Skeletal muscle satellite cell (primary cell): ENCODE measurements around the gene SP100.
"Not testable (repeated sequence)": the region's sequence is repeated elsewhere in the genome, so short reads cannot be mapped to it uniquely, and the experiment has no call there.

Experiments used
- H3K27me3 ChIP-seq: 2 replicates; pipeline ENCODE4 v1.7.0; 2013; ENCODE audit warnings: low read length; ENCODE audit not compliant: control insufficient read depth, insufficient read depth
- H3K36me3 ChIP-seq: 2 replicates; pipeline ENCODE4 v1.7.0; 2013; ENCODE audit warnings: mild to moderate bottlenecking, control low read depth, low read length; ENCODE audit not compliant: insufficient read depth
- H3K4me1 ChIP-seq: 2 replicates; pipeline ENCODE4 v1.7.0; 2013; ENCODE audit warnings: low read length; ENCODE audit not compliant: control insufficient read depth, insufficient read depth
- H3K4me2 ChIP-seq: 2 replicates; pipeline ENCODE4 v1.7.0; 2013; ENCODE audit warnings: mild to moderate bottlenecking, low read length
- H3K4me3 ChIP-seq: 2 replicates; pipeline ENCODE4 v1.7.0; 2013; ENCODE audit warnings: low read length
- H3K9ac ChIP-seq: 2 replicates; pipeline ENCODE4 v1.7.0; 2013; ENCODE audit warnings: mild to moderate bottlenecking, low read depth, low read length, moderate library complexity
- H3K9me3 ChIP-seq: replicated peaks from 2 replicates; pipeline ENCODE4 v1.7.0; 2013; ENCODE audit warnings: mild to moderate bottlenecking, control low read depth, low read length

SP100 gene

GRCh38 chr2:230422149-230422548, 6.1 kb downstream of the SP100 start:
- peaks cover 7% of the 10 kb centered on the region for H3K36me3 ChIP-seq
- H3K27me3 ChIP-seq, result no peaks in the 10 kb centered on the region
- peaks cover 24% of the 10 kb centered on the region for H3K4me1 ChIP-seq
- H3K9me3 ChIP-seq, result no peaks in the 10 kb centered on the region
- no peak overlapping the region for H3K4me2 ChIP-seq
- H3K4me3 ChIP-seq, result no peak overlapping the region
- no peak overlapping the region for H3K9ac ChIP-seq

GRCh38 chr2:230423851-230424458, 8.0 kb downstream of the SP100 start:
- Histone ChIP-seq H3K4me1 (peaks cover 12% of the 10 kb centered on the region), H3K9me3 (no peaks in the 10 kb centered on the region), H3K4me3 (no peak overlapping the region), H3K4me2 (no peak overlapping the region), H3K27me3 (no peaks in the 10 kb centered on the region), H3K9ac (no peak overlapping the region), H3K36me3 (peaks cover 8% of the 10 kb centered on the region)

GRCh38 chr2:230425377-230425776, 9.4 kb downstream of the SP100 start:
- Histone ChIP-seq H3K4me1 (peaks cover 7% of the 10 kb centered on the region), H3K4me2 (no peak overlapping the region), H3K9me3 (no peaks in the 10 kb centered on the region), H3K4me3 (no peak overlapping the region), H3K27me3 (no peaks in the 10 kb centered on the region), H3K36me3 (peaks cover 19% of the 10 kb centered on the region), H3K9ac (no peak overlapping the region)

GRCh38 chr2:230429513-230429912, 13.5 kb downstream of the SP100 start:
- H3K4me1 ChIP-seq, result no peaks in the 10 kb centered on the region
- H3K9ac ChIP-seq, result no peak overlapping the region
- H3K36me3 ChIP-seq, result peaks cover 18% of the 10 kb centered on the region
- no peak overlapping the region for H3K4me2 ChIP-seq
- peaks cover 3% of the 10 kb centered on the region for H3K9me3 ChIP-seq
- no peaks in the 10 kb centered on the region for H3K27me3 ChIP-seq
- no peak overlapping the region for H3K4me3 ChIP-seq

GRCh38 chr2:230430957-230431910, 15.2 kb downstream of the SP100 start:
- Histone ChIP-seq H3K36me3 (peaks cover 18% of the 10 kb centered on the region), H3K9ac (no peak overlapping the region), H3K4me3 (no peak overlapping the region), H3K9me3 (peaks cover 3% of the 10 kb centered on the region), H3K27me3 (no peaks in the 10 kb centered on the region), H3K4me1 (no peaks in the 10 kb centered on the region), H3K4me2 (no peak overlapping the region)

GRCh38 chr2:230434677-230435324, 18.8 kb downstream of the SP100 start:
- Histone ChIP-seq H3K27me3 (no peaks in the 10 kb centered on the region), H3K9ac (no peak overlapping the region), H3K4me2 (no peak overlapping the region), H3K4me3 (no peak overlapping the region), H3K36me3 (peaks cover 12% of the 10 kb centered on the region), H3K4me1 (peaks cover 2% of the 10 kb centered on the region), H3K9me3 (peaks cover 3% of the 10 kb centered on the region)

- peaks cover 3% of the 10 kb centered on the region for H3K9me3 ChIP-seq
- H3K4me2 ChIP-seq, result no peak overlapping the region
- peaks cover 4% of the 10 kb centered on the region for H3K4me1 ChIP-seq
- H3K27me3 ChIP-seq, result no peaks in the 10 kb centered on the region
- peaks cover 5% of the 10 kb centered on the region for H3K36me3 ChIP-seq
- no peak overlapping the region for H3K4me3 ChIP-seq
- H3K9ac ChIP-seq, result no peak overlapping the region
Measured at GRCh38 chr2:230435431-230435830, 19.4 kb downstream of the SP100 start.

- not testable (repeated sequence) for H3K27me3 ChIP-seq, H3K4me3 ChIP-seq, H3K9me3 ChIP-seq, H3K9ac ChIP-seq, H3K4me2 ChIP-seq
- Histone ChIP-seq H3K36me3 (peaks cover 11% of the 10 kb centered on the region), H3K4me1 (peaks cover 15% of the 10 kb centered on the region)
Measured at GRCh38 chr2:230439121-230439520, 23.1 kb downstream of the SP100 start.

- Histone ChIP-seq H3K36me3 (peaks cover 15% of the 10 kb centered on the region), H3K9me3 (no peaks in the 10 kb centered on the region), H3K9ac (no peak overlapping the region), H3K4me1 (peaks cover 15% of the 10 kb centered on the region), H3K4me3 (peak overlapping the region; percentile 26), H3K4me2 (peak overlapping the region; percentile 18), H3K27me3 (no peaks in the 10 kb centered on the region)
Measured at GRCh38 chr2:230439590-230439989, 23.6 kb downstream of the SP100 start.

GRCh38 chr2:230441227-230441897, 25.4 kb downstream of the SP100 start:
- peaks cover 30% of the 10 kb centered on the region for H3K36me3 ChIP-seq
- H3K9me3 ChIP-seq, result no peaks in the 10 kb centered on the region
- no peaks in the 10 kb centered on the region for H3K27me3 ChIP-seq
- H3K4me2 ChIP-seq, result peak overlapping the region; percentile 1
- H3K4me3 ChIP-seq, result no peak overlapping the region
- H3K4me1 ChIP-seq, result peaks cover 15% of the 10 kb centered on the region
- H3K9ac ChIP-seq, result no peak overlapping the region

GRCh38 chr2:230443541-230443940, 27.5 kb downstream of the SP100 start:
- Histone ChIP-seq H3K27me3 (no peaks in the 10 kb centered on the region), H3K9ac (no peak overlapping the region), H3K36me3 (peaks cover 52% of the 10 kb centered on the region), H3K4me3 (no peak overlapping the region), H3K4me2 (no peak overlapping the region), H3K4me1 (peaks cover 15% of the 10 kb centered on the region), H3K9me3 (no peaks in the 10 kb centered on the region)
